Fibroblast of mammary gland (primary cell): ENCODE measurements around the gene ADM2.

ENCODE experiments used
- DNase-seq: peaks from one replicate; pipeline ENCODE4 v3.0.0-alpha.2; 2010; ENCODE audit warnings: low read depth
- H3K4me3 ChIP-seq: 2 replicates; pipeline ENCODE4 v1.5.1; 2011; ENCODE audit warnings: low read depth, mild to moderate bottlenecking, low read length, moderate library complexity; ENCODE audit not compliant: control insufficient read depth
- CTCF ChIP-seq: conservative IDR thresholded peaks from 2 replicates; pipeline ENCODE4 v1.5.1; 2011; ENCODE audit warnings: low read depth, low read length, inconsistent platforms; ENCODE audit not compliant: control insufficient read depth, insufficient read depth

ADM2 gene

GRCh38 chr22:50523458-50523805 lies 42.1 kb downstream of the ADM2 start:
- no peak for TF ChIP-seq CTCF

GRCh38 chr22:50523806-50524675 lies 42.7 kb downstream of the ADM2 start:
- peak overlapping the region; percentile 66 for H3K4me3 ChIP-seq
- TF ChIP-seq CTCF: no peak
- DNase-seq: no peak

More at GRCh38 chr22:50523458-50523805, 42.1 kb downstream of the ADM2 start:
- no peak overlapping the region for H3K4me3 ChIP-seq
- no peak for DNase-seq

GRCh38 chr22:50524676-50525103 lies 43.3 kb downstream of the ADM2 start:
- no peak for DNase-seq
- no peak for TF ChIP-seq CTCF
- H3K4me3 ChIP-seq: peak overlapping the region; percentile 66

GRCh38 chr22:50525104-50525857 lies 43.9 kb downstream of the ADM2 start, which contains the start of gene SCO2:
SCO2 (minus strand) TSS chr22:50525598; CDS start chr22:50524411, 1,187 bp downstream.
- H3K4me3 ChIP-seq: peak within 1 kb of the TSS; percentile 66
- TF ChIP-seq CTCF: peak; percentile 21
- DNase-seq: peak; percentile 97

- DNase-seq: no peak
- H3K4me3 ChIP-seq: peak overlapping the region; percentile 48
- no peak for TF ChIP-seq CTCF
Measured at GRCh38 chr22:50525858-50526107, 44.4 kb downstream of the ADM2 start.

GRCh38 chr22:50526108-50526833 lies 44.9 kb downstream of the ADM2 start:
- peak overlapping the region; percentile 48 for H3K4me3 ChIP-seq
- no peak for TF ChIP-seq CTCF
- DNase-seq: peak; percentile 59
